Stomach (tissue), 9 donors: ENCODE data around the gene SUPT3H. TPM values are rescaled to one million over a fixed set of nuclear protein-coding genes. Genes with fewer than 3 reads are reported as not detected.

Experiments used
- DNase-seq, 2 donors: peaks; one replicate each; pipeline versions ENCODE4 v3.0.0 to v3.0.0-alpha.2; 2013 to 2019
- H3K27ac ChIP-seq, 5 donors: fragments of 200-600 bp in 4 of 5; sonication (generic) in 4 of 5; one replicate each; pipeline ENCODE4 v1.5.1; 2013 to 2019; ENCODE audit warnings: mild to moderate bottlenecking in 1 of 5, moderate library complexity in 1 of 5
- H3K27me3 ChIP-seq, 3 donors: fragments of 200-600 bp; sonication (generic); one replicate each; pipeline ENCODE4 v1.5.1; 2017 to 2019; ENCODE audit warnings: mixed run types in 1 of 3
- H3K36me3 ChIP-seq, 4 donors: fragments of 200-600 bp; sonication (generic); 1 replicate in 3 of 4; 2 replicates in 1 of 4; pipeline ENCODE4 v1.5.1; 2016 to 2019
- H3K4me1 ChIP-seq, 4 donors: fragments of 200-600 bp; sonication (generic); one replicate each; pipeline ENCODE4 v1.5.1; 2016 to 2019
- H3K4me3 ChIP-seq, 4 donors: fragments of 200-600 bp; sonication (generic) in 3 of 4; one replicate each; pipeline ENCODE4 v1.5.1; 2016 to 2019; ENCODE audit warnings: mild to moderate bottlenecking in 1 of 4
- H3K9me3 ChIP-seq, 4 donors: fragments of 200-600 bp; sonication (generic); one replicate each; pipeline ENCODE4 v1.5.1; 2016 to 2019
- CTCF ChIP-seq, 7 experiments: fragments of 450-650 bp in 4 of 7; fragments of 200-600 bp in 3 of 7; sonication (generic) in 3 of 7; IDR thresholded peaks; one replicate each; pipeline ENCODE4 v1.5.1; 2016 to 2019; ENCODE audit warnings: antibody characterized with exemption in 7 of 7, control low read depth in 2 of 7, mild to moderate bottlenecking in 1 of 7
- EP300 ChIP-seq: sonication (generic); formaldehyde crosslinking; IDR thresholded peaks from one replicate; pipeline ENCODE4 v1.6.1; 2017; ENCODE audit warnings: antibody characterized with exemption
- POLR2A ChIP-seq, 4 donors: fragments of 450-650 bp; IDR thresholded peaks; one replicate each; pipeline ENCODE4 v1.6.1; 2016; ENCODE audit warnings: antibody characterized with exemption in 4 of 4, control low read depth in 2 of 4, mild to moderate bottlenecking in 1 of 4, moderate library complexity in 1 of 4
- POLR2AphosphoS5 ChIP-seq, 3 donors: sonication (generic); formaldehyde crosslinking; IDR thresholded peaks; one replicate each; pipeline ENCODE4 v1.6.1; 2016; ENCODE audit warnings: antibody characterized with exemption in 3 of 3
- WGBS, 5 donors: extraction: QIAGEN DNeasy Blood & Tissue Kit in 3 of 5; methylation state at CpG; one replicate each; pipeline versions ENCODE4 v1.1.5 to v1.1.7; 2013 to 2018; 5-methylcytosine and 5-hydroxymethylcytosine counted together
- intact Hi-C: fragments of 100-400 bp; cut with DNase I; formaldehyde crosslinking; loops from one replicate; pipeline ENCODE4 v1.15.1; 2023; ENCODE audit warnings: low total_unique reads
- polyA plus RNA-seq, 3 donors: library from polyadenylated mRNA; stranded (reverse); fragments of 200-250 nt; gene quantifications; one replicate each; pipeline ENCODE4 v1.2.3, GENCODE V29; 2013
- total RNA-seq, 5 donors: library from RNA; depleted of rRNA; stranded (reverse); fragments of >200 nt; gene quantifications; one replicate each; pipeline versions ENCODE4 v1.1.0 to v1.2.3, GENCODE V29; 2014 to 2016
- donor health status: healthy with polysubstance abuse.
- donor health status: Bipolar disorder and iron deficiency.
- donor health status: healthy.

SUPT3H gene
- total and polyA plus RNA-seq, 8 donors: 0.29 to 16.2 (median 4.0) TPM; not detected in 1

GRCh38 chr6:44808148-44808547 lies 569.6 kb downstream of the SUPT3H start:
- DNase-seq: no peak
- intact Hi-C loops: no loop called here
- 84 to 93% (median 87%) methylated on average over 5 of the region's 5 CpGs for WGBS, 5 donors
- H3K4me3 ChIP-seq: no peak overlapping the region
- TF ChIP-seq POLR2A (IDR thresholded peaks at IDR 0.05): no peak
- TF ChIP-seq POLR2AphosphoS5 (IDR thresholded peaks at IDR 0.05): no peak
- TF ChIP-seq EP300: no peak
- no peak for TF ChIP-seq CTCF (IDR thresholded peaks at IDR 0.05)
- H3K4me1 ChIP-seq: no peaks in the 10 kb centered on the region
- no peaks in the 10 kb centered on the region for H3K9me3 ChIP-seq
- H3K36me3 ChIP-seq: no peaks in the 10 kb centered on the region
- H3K27ac ChIP-seq: no peak overlapping the region
- H3K27me3 ChIP-seq: no peaks in the 10 kb centered on the region

- DNase-seq: no peak
Observed at GRCh38 chr6:44806656-44807055, 571.1 kb downstream of the SUPT3H start.

GRCh38 chr6:44805238-44805846 lies 572.4 kb downstream of the SUPT3H start:
- intact Hi-C loops: no loop called here
- Histone ChIP-seq H3K4me3 (no peak overlapping the region), H3K36me3 (no peaks in the 10 kb centered on the region), H3K4me1 (peaks cover 0 to 3% (median 2%) of the 10 kb centered on the region in 4 donors), H3K9me3 (no peaks in the 10 kb centered on the region), H3K27ac (no peak overlapping the region), H3K27me3 (peaks cover 0 to 4% (median 0%) of the 10 kb centered on the region in 3 donors)
- WGBS, 5 donors: 74 to 85% (median 78%) methylated on average over 7 of the region's 7 CpGs
- TF ChIP-seq CTCF (IDR thresholded peaks at IDR 0.05): no peak
- peak in 1 of 2 donors; percentile 59 for DNase-seq

More at GRCh38 chr6:44806656-44807055, 571.1 kb downstream of the SUPT3H start:
- WGBS, 5 donors: 49 to 79% (median 67%) methylated on average over 5 of the region's 5 CpGs
- no peaks in the 10 kb centered on the region for H3K9me3 ChIP-seq
- H3K4me3 ChIP-seq: no peak overlapping the region
- H3K36me3 ChIP-seq: no peaks in the 10 kb centered on the region
- TF ChIP-seq EP300 (no peak), POLR2AphosphoS5 (IDR thresholded peaks at IDR 0.05) (no peak), CTCF (IDR thresholded peaks at IDR 0.05) (no peak), POLR2A (IDR thresholded peaks at IDR 0.05) (no peak)
- intact Hi-C loops: no loop called here
- H3K27ac ChIP-seq: no peak overlapping the region
- peaks cover 0 to under 1% (median 0%) of the 10 kb centered on the region in 3 donors for H3K27me3 ChIP-seq
- no peaks in the 10 kb centered on the region for H3K4me1 ChIP-seq

GRCh38 chr6:44804546-44805159 lies 573.1 kb downstream of the SUPT3H start:
- Histone ChIP-seq H3K9me3 (no peaks in the 10 kb centered on the region), H3K4me3 (no peak overlapping the region), H3K27ac (no peak overlapping the region), H3K27me3 (peaks cover 0 to 4% (median 0%) of the 10 kb centered on the region in 3 donors), H3K36me3 (no peaks in the 10 kb centered on the region), H3K4me1 (peaks cover 0 to 9% (median 5%) of the 10 kb centered on the region in 4 donors)
- DNase-seq: no peak
- whole genome bisulfite sequencing, 5 donors: 62 to 86% (median 82%) methylated on average over 4 of the region's 4 CpGs
- TF ChIP-seq EP300 (no peak), POLR2AphosphoS5 (IDR thresholded peaks at IDR 0.05) (no peak), POLR2A (IDR thresholded peaks at IDR 0.05) (no peak), CTCF (IDR thresholded peaks at IDR 0.05) (no peak)
- intact Hi-C loops: no loop called here
